IPS-NIHi7 (cell line): ENCODE measurements around the gene APBA3.

Source experiments
- DNase-seq: peaks from one replicate; pipeline ENCODE4 v3.0.0; 2012; ENCODE audit warnings: mixed read lengths; ENCODE audit errors: extremely low spot score

The APBA3 gene

GRCh38 chr19:3748965-3749364 lies 12.5 kb downstream of the APBA3 start:
- no peak for DNase-seq

- DNase-seq = no peak
Measured at GRCh38 chr19:3746371-3747056, 15.0 kb downstream of the APBA3 start.

- DNase-seq = no peak
Measured at GRCh38 chr19:3745363-3746045, 16.0 kb downstream of the APBA3 start.

- DNase-seq = peak; percentile 42
Measured at GRCh38 chr19:3743486-3743885, 18.0 kb downstream of the APBA3 start.

- DNase-seq = no peak
Measured at GRCh38 chr19:3740431-3740830, 21.1 kb downstream of the APBA3 start.

- no peak for DNase-seq
Measured at GRCh38 chr19:3738477-3739220, 22.8 kb downstream of the APBA3 start.

- no peak for DNase-seq
Measured at GRCh38 chr19:3737487-3738205, 23.8 kb downstream of the APBA3 start.

- no peak for DNase-seq
Measured at GRCh38 chr19:3736106-3736724, 25.3 kb downstream of the APBA3 start.

GRCh38 chr19:3734310-3734600 lies 27.2 kb downstream of the APBA3 start:
- DNase-seq = no peak

GRCh38 chr19:3733549-3734309 lies 27.8 kb downstream of the APBA3 start:
- no peak for DNase-seq

- no peak for DNase-seq
Measured at GRCh38 chr19:3732108-3732507, 29.4 kb downstream of the APBA3 start.

GRCh38 chr19:3730457-3730958 lies 31.0 kb downstream of the APBA3 start:
- no peak for DNase-seq

- DNase-seq = peak; percentile 68
Measured at GRCh38 chr19:3725640-3726310, 35.7 kb downstream of the APBA3 start.

GRCh38 chr19:3725121-3725520 lies 36.4 kb downstream of the APBA3 start:
- no peak for DNase-seq

- DNase-seq = peak; percentile 13
Measured at GRCh38 chr19:3723883-3724282, 37.6 kb downstream of the APBA3 start.

GRCh38 chr19:3723110-3723488 lies 38.4 kb downstream of the APBA3 start:
- peak; percentile 3 for DNase-seq

- DNase-seq = peak; percentile 88
Measured at GRCh38 chr19:3722443-3723109, 38.9 kb downstream of the APBA3 start.

- no peak for DNase-seq
Measured at GRCh38 chr19:3721887-3722442, 39.5 kb downstream of the APBA3 start.

GRCh38 chr19:3721131-3721886 lies 40.2 kb downstream of the APBA3 start:
- peak; percentile 98 for DNase-seq
